OCI-LY7 (cell line): ENCODE results near the gene KDM4F. TPM values are rescaled to one million over a fixed set of nuclear protein-coding genes. Genes with fewer than 3 reads are reported as not detected.
"Not testable (repeated sequence)": the region's sequence is repeated elsewhere in the genome, so short reads cannot be mapped to it uniquely, and the experiment has no call there.

Source experiments
- BruUV-seq: library from RNA; stranded (reverse); fragments of 400-500 nt; replicated peaks from 2 replicates; lab custom pipeline; 2021; lab: Mats Ljungman, UMichigan
- CTCF ChIA-PET: fragments of 300-600 bp; sonication (Branson Sonifier 250); formaldehyde crosslinking; loops from one replicate; lab custom pipeline; 2022; ENCODE audit warnings: antibody characterized with exemption; ENCODE audit not compliant: unreplicated experiment; lab: Charles Lee
- POLR2A ChIA-PET: fragments of 300-600 bp; sonication (Branson Sonifier 250); formaldehyde crosslinking; loops from one replicate; lab custom pipeline; 2022; ENCODE audit warnings: antibody characterized with exemption; lab: Charles Lee
- DNase-seq: peaks from one replicate; pipeline ENCODE4 v3.0.0-alpha.2; 2015; ENCODE audit warnings: low spot score
- H2AFZ ChIP-seq: fragments of 200-600 bp; sonication (generic), shearing (Covaris generic); 2 replicates; pipeline ENCODE4 v1.6.1; 2014; ENCODE audit warnings: mild to moderate bottlenecking, antibody characterized with exemption, low read length, moderate library complexity
- H3K27ac ChIP-seq: fragments of 200-600 bp; sonication (generic); 2 replicates; pipeline ENCODE4 v1.5.1; 2014; ENCODE audit warnings: mixed run types, low read depth, mild to moderate bottlenecking, moderate library complexity, low read length, inconsistent platforms; ENCODE audit not compliant: poor library complexity, severe bottlenecking
- H3K36me3 ChIP-seq: fragments of 200-600 bp; sonication (generic); 2 replicates; pipeline ENCODE4 v1.6.1; 2014; ENCODE audit warnings: mild to moderate bottlenecking, antibody characterized with exemption, low read length, moderate library complexity, mixed read lengths; ENCODE audit not compliant: insufficient read depth
- H3K4me1 ChIP-seq: fragments of 200-600 bp; sonication (generic); 2 replicates; pipeline ENCODE4 v1.5.1; 2014; ENCODE audit warnings: mild to moderate bottlenecking, low read length; ENCODE audit not compliant: insufficient read depth, poor library complexity, severe bottlenecking
- H3K4me2 ChIP-seq: fragments of 200-600 bp; sonication (generic); 2 replicates; pipeline ENCODE4 v1.6.1; 2014; ENCODE audit warnings: mild to moderate bottlenecking, low read length
- H3K4me3 ChIP-seq: fragments of 200-600 bp; sonication (generic); 2 replicates; pipeline ENCODE4 v1.5.1; 2014; ENCODE audit warnings: mild to moderate bottlenecking, low read depth, low read length; ENCODE audit not compliant: poor library complexity, severe bottlenecking
- H3K79me2 ChIP-seq: fragments of 200-600 bp; sonication (generic); 2 replicates; pipeline ENCODE4 v1.6.1; 2016; ENCODE audit warnings: low read depth, mild to moderate bottlenecking, low read length, moderate library complexity, mixed read lengths; ENCODE audit not compliant: insufficient read depth
- H3K9me2 ChIP-seq: fragments of 200-600 bp; sonication (generic); 2 replicates; pipeline ENCODE4 v1.6.1; 2016; ENCODE audit warnings: mild to moderate bottlenecking, low read length, mixed read lengths; ENCODE audit not compliant: insufficient read depth
- H3K9me3 ChIP-seq: fragments of 200-600 bp; sonication (generic); 2 replicates; pipeline ENCODE4 v1.6.1; 2014; ENCODE audit warnings: mild to moderate bottlenecking, mixed run types, low read length, mixed read lengths
- H4K20me1 ChIP-seq: fragments of 200-600 bp; sonication (generic); 2 replicates; pipeline ENCODE4 v1.6.1; 2014; ENCODE audit warnings: mild to moderate bottlenecking, antibody characterized with exemption, low read length, moderate library complexity, mixed read lengths; ENCODE audit not compliant: insufficient read depth
- EZH2phosphoT487 ChIP-seq: fragments of 200-600 bp; sonication (generic); IDR thresholded peaks from 2 replicates; pipeline ENCODE4 v1.6.1; 2018; ENCODE audit warnings: low read depth, borderline replicate concordance, mild to moderate bottlenecking, mixed run types, antibody characterized with exemption, low read length, moderate library complexity, mixed read lengths
- intact Hi-C: fragments of 100-400 bp; cut with micrococcal nuclease; formaldehyde crosslinking; loops from one replicate; pipeline ENCODE4 v1.10.0; 2022; ENCODE audit not compliant: unreplicated experiment
- total RNA-seq, 2 experiments: library from RNA; depleted of rRNA in 1 of 2; stranded (reverse); fragments of >200 nt in 1 of 2; shearing (Covaris generic) in 1 of 2; gene quantifications; 2 replicates each; pipeline ENCODE4 v1.2.3, GENCODE V29; 2014 to 2022
- TF ChIP-seq, protein P1 (sequence below): fragments of 200-600 bp; sonication (generic); conservative IDR thresholded peaks from 2 replicates; pipeline ENCODE4 v1.5.1; 2014; ENCODE audit warnings: mild to moderate bottlenecking, antibody characterized with exemption, low read length, moderate library complexity, mixed read lengths

The KDM4F gene
- total RNA-seq, 2 experiments from 2014 or later = not detected

DNA sequence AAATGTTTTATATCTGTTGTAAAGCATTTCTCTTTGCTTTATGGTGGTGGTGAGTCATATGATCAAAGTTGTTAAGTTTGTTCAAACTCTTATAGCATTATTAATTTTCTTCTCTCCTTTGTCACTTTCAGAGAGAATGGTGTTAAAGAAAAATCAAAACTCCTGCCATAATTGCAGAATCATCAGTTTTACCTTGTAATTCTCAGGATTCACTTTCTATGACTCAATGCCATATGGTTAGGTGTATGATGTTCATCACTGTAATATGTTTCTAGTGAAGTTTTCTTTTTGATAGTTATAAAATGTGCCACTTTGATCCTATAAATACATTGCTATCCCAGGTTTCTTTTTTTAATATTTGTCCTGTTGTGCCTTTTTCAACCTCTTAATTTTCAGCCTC, 37.8 kb upstream of the KDM4F start:
- DNase-seq = no peak
- no peak overlapping the region for H3K27ac ChIP-seq
- no TSS peak for BruUV-seq
- no peaks in the 10 kb centered on the region for H3K79me2 ChIP-seq
- ChIA-PET CTCF (no interaction called here), POLR2A (no interaction called here)
- no peaks in the 10 kb centered on the region for H3K4me1 ChIP-seq
- intact Hi-C loops = no loop called here
- no peaks in the 10 kb centered on the region for H3K36me3 ChIP-seq
- H3K4me3 ChIP-seq = no peak overlapping the region
- no peaks in the 10 kb centered on the region for H4K20me1 ChIP-seq
- H2AFZ ChIP-seq = no peak overlapping the region
- no peaks in the 10 kb centered on the region for H3K9me3 ChIP-seq
- TF ChIP-seq, protein P1, sequence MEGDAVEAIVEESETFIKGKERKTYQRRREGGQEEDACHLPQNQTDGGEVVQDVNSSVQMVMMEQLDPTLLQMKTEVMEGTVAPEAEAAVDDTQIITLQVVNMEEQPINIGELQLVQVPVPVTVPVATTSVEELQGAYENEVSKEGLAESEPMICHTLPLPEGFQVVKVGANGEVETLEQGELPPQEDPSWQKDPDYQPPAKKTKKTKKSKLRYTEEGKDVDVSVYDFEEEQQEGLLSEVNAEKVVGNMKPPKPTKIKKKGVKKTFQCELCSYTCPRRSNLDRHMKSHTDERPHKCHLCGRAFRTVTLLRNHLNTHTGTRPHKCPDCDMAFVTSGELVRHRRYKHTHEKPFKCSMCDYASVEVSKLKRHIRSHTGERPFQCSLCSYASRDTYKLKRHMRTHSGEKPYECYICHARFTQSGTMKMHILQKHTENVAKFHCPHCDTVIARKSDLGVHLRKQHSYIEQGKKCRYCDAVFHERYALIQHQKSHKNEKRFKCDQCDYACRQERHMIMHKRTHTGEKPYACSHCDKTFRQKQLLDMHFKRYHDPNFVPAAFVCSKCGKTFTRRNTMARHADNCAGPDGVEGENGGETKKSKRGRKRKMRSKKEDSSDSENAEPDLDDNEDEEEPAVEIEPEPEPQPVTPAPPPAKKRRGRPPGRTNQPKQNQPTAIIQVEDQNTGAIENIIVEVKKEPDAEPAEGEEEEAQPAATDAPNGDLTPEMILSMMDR = no peak
- TF ChIP-seq EZH2phosphoT487 = no peak
- no peak overlapping the region for H3K4me2 ChIP-seq
- H3K9me2 ChIP-seq = no peaks in the 10 kb centered on the region

DNA sequence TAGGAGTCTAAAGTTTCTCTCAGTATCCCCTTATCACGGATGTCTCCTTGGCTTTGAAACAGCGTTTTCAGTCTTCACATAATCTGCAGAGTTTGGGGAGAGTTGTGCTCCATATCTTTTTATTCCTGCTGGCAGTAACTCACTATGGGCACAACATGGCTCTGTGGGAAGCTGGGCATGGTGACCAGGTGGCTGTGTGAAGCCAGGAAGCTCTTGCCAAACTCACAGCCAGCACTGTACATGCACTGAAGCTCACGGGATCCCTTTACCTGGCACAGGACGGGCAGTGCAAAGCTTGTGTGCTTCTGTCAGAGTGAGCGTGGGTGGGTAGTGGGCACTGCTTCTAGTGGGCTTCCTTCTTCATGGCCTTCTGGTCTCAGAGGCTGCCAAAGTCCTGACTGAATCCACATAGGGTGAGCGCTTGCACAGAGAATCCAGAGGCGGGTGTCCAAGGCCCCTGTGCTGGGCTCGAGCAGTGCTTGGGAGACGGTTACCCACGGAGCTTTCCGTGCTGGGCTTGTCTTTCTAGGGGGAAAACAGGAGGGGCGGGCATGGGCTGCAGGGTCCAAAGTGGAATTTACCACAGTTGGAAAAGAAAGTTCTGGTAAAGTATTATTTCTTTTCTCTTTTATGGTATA, 34.9 kb upstream of the KDM4F start:
- TF ChIP-seq, protein P1 = no peak
- no peak for TF ChIP-seq EZH2phosphoT487
- no TSS peak for BruUV-seq
- CTCF ChIA-PET = no interaction called here

DNA sequence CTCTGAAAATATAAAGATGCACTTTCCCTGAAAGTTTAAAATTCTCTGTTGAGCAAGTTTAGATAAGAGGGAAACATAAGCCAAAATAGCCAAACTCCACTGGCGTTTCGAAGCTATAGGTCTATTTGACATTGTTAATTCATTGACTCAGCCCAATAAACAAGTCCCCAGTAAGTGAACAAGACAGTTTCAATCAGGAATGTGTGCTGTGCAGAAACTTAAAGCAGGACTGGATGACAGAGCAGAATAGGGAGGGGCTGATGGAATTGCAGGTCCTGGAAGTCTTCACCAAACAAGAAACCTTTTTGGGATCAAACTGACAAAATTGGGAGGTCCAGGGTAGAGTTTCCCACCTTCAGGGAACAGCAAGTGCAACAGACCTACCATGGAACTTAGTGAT, 33.1 kb upstream of the KDM4F start:
- no peak for DNase-seq
- POLR2A ChIA-PET = interaction anchor here (0.7 kb wide), 1 partner anchor 861 kb away, joined by 3 read pairs; no protein-coding TSS in a partner anchor

More for the DNA sequence above, 34.9 kb upstream of the KDM4F start:
- Histone ChIP-seq H3K27ac (no peak overlapping the region), H3K36me3 (no peaks in the 10 kb centered on the region), H4K20me1 (no peaks in the 10 kb centered on the region), H3K4me1 (no peaks in the 10 kb centered on the region), H3K9me2 (no peaks in the 10 kb centered on the region), H2AFZ (no peak overlapping the region), H3K4me2 (no peak overlapping the region), H3K4me3 (no peak overlapping the region), H3K9me3 (no peaks in the 10 kb centered on the region), H3K79me2 (no peaks in the 10 kb centered on the region)
- no peak for DNase-seq
- intact Hi-C loops = no loop called here
- POLR2A ChIA-PET = no interaction called here

DNA sequence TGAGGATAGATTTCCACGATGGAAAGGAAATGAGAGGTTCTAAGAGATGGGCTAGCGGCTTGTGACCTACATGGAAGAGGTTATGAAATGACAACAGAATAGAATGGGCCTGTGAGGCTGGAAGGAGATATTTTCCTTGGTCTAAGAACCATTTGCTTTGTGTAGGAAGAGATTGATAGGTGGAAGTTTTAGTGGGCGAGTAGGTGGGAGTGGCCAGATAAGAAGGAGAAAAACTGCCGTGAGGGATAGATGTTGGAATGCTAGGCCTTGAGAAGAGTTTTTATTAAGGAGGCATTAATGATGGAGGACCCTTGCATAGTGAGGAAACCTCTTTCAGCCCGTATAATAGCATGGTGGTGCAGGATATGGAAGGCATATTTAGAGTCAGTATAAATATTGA, 27.8 kb upstream of the KDM4F start:
- BruUV-seq, POLR2A ChIA-PET, H3K79me2 ChIP-seq, H3K4me1 ChIP-seq, H3K36me3 ChIP-seq, intact Hi-C loops, DNase-seq, H4K20me1 ChIP-seq, H3K9me3 ChIP-seq, CTCF ChIA-PET, H3K9me2 ChIP-seq, H3K27ac ChIP-seq, H3K4me3 ChIP-seq, H3K4me2 ChIP-seq, H2AFZ ChIP-seq: not testable (repeated sequence)

More for the DNA sequence above, 33.1 kb upstream of the KDM4F start:
- no peaks in the 10 kb centered on the region for H3K36me3 ChIP-seq
- H2AFZ ChIP-seq = no peak overlapping the region
- no TSS peak for BruUV-seq
- no peaks in the 10 kb centered on the region for H4K20me1 ChIP-seq
- no peaks in the 10 kb centered on the region for H3K9me2 ChIP-seq
- intact Hi-C loops = no loop called here
- H3K27ac ChIP-seq = no peak overlapping the region
- H3K79me2 ChIP-seq = no peaks in the 10 kb centered on the region
- H3K9me3 ChIP-seq = no peaks in the 10 kb centered on the region
- no peak overlapping the region for H3K4me3 ChIP-seq
- CTCF ChIA-PET = no interaction called here
- no peak overlapping the region for H3K4me2 ChIP-seq
- no peaks in the 10 kb centered on the region for H3K4me1 ChIP-seq
- no peak for TF ChIP-seq EZH2phosphoT487
- TF ChIP-seq, protein P1 = no peak
